CD4-positive, alpha-beta T cell treated with Interleukin-4 for 1 hour (primary cell): ENCODE data around the gene CFAP58.

ENCODE experiments used
- DNase-seq, 2 donors: peaks; one replicate each; pipeline ENCODE4 v3.0.0-alpha.2; 2020 to 2022

CFAP58 gene

DNA sequence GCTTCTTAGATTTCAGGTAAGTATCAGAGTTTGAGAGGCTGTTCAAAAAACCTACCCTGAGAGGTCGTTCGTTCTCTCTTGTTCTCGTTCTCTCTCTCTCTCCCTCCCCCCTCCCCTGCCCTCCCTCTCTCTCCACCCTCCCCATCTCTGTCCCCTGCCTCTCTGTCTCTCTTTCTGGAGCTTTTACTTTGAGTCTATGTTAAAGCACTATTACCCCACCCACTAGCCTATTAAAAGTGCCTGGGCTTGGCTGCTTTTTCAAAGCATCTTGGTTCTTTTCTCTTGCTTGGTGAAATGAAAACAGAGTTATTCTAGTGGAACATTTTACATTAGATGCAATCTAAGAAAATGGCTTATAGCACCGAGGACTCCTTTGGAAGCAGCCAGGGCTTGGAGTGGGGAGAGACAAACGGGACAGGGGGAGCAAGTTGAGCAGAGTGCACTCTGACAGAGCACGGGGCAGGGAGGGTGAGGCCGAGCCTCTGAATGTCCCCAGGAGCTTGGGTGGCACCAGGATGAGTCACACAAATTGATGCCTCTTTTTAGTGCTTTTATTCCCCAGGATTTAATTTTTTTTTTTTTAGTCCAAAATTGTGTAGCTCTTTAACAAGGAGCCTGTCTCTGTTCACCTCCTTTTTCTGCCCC is 134.3 kb downstream of the CFAP58 start:
- DNase-seq: no peak

- no peak for DNase-seq
Measured at GRCh38 chr10:104488439-104488832, 134.8 kb downstream of the CFAP58 start.

GRCh38 chr10:104492329-104492940 is 138.8 kb downstream of the CFAP58 start:
- DNase-seq: no peak

DNA sequence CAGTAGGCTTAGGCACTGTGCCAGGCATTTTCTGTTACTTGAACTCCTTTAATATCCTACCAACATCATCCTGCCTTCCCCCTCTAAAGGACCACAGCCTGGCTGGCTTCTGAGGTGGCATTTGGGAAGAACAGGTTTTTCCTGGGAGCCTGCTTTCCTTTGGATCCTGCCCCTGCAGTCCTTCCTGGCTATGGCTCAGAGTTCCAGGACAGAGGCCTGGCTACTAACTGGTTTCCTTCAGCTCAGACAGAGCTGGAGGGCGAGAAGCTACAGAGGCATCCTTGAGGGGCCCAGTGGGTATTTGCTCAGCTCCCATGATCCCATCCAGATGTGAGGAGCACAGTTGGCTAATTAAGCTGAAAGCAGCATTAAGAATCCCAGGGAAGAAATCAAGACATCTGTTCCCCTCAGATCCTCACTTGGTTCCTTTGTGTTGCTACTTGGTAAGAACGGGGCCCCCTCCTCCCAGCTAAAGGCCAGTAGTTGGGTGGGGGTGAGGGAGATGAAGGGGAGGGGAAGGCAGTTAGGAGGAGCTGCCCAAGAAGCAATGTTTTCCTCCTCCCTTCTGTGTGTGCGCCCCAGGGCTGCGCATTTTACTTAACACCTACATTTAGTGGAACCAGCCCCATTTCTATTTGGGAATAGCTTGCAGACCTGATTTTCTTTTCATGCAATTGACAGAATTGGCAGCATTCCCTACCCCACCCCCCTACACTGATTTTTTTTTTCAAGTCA is 144.9 kb downstream of the CFAP58 start:
- no peak for DNase-seq

DNA sequence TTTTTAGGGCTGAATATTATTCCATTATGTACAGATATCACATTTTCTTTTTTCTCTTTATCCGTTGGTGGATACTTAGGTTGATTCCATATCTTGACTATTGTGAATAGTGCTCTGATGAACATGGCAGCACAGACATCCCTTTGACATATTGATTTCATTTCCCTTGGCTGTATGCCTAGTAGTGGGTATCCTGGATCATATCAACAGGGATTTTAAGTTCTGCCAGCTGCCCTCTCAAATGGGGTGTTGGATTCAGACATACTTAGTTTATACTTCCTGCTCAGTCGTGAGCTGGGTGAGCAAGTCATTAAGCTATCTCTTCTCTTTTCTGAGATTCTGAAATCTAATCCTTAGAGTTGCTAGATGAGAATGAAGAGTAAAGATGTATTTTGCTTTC is 147.8 kb downstream of the CFAP58 start:
- DNase-seq: no peak

DNA sequence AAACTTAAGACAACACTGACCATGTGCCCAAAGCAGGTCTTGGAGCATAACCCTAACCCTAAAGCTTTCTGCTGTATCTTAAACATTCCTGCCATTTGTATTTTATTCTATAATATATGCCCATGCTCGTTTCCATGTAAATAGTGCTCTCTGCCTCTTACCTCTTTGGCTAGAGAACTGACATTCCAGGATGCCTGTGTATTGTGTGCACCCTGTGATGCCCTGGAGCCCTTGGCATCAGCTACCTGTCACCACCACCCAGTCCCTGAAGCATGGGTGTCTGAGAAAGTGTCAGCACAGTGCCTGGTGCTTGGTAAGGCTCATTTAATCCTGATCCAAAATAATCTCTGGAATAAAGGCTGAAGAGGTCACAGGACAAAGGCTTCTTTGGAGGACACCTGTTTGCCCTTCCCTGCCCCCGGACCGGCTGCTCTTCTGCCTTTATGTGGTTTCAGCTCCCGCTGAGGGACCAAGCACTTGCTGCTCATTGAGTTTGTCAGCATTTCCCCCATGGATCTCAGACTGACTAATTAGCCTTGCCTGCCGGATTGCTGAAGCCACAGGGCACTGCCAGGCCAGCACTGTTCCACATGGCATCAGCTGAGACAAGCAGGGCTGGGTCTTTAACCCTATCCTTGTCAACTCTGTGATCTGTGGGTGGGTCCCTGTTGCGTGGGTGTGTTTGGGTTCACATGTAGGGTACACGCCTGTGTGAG is 148.4 kb downstream of the CFAP58 start:
- no peak for DNase-seq

- DNase-seq: no peak
Measured at GRCh38 chr10:104502907-104503306, 149.3 kb downstream of the CFAP58 start.
